HepG2 (cell line): Measurements from ENCODE around the gene CNOT8. TPM values are rescaled to one million over a fixed set of nuclear protein-coding genes. Genes with fewer than 3 reads are reported as not detected.

Experiments used
- CC2D1A ChIP-seq: sonication (generic); formaldehyde crosslinking; IDR thresholded peaks from 2 replicates; pipeline ENCODE4 v1.8.1; 2023; ENCODE audit warnings: mild to moderate bottlenecking, missing genetic modification reagents
- EHMT2 ChIP-seq: fragments of 200-600 bp; sonication (generic); IDR thresholded peaks from 2 replicates; pipeline ENCODE4 v1.7.0; 2017; ENCODE audit warnings: antibody characterized with exemption, low read depth, low read length, borderline replicate concordance
- ISL2 ChIP-seq: sonication (generic); formaldehyde crosslinking; IDR thresholded peaks from 2 replicates; pipeline ENCODE4 v1.5.0; 2020; ENCODE audit warnings: missing genetic modification reagents
- KLF15 ChIP-seq: sonication (generic); formaldehyde crosslinking; IDR thresholded peaks from 2 replicates; pipeline ENCODE4 v1.8.1; 2023; ENCODE audit warnings: borderline replicate concordance, mild to moderate bottlenecking, inconsistent platforms, missing genetic modification reagents, mixed read lengths
- MBNL3 ChIP-seq: fragments of 250-450 bp; sonication (Bioruptor Pico); conservative IDR thresholded peaks from 2 replicates; pipeline ENCODE4 v1.8.0; 2022; ENCODE audit warnings: mild to moderate bottlenecking, inconsistent platforms
- MIER3 ChIP-seq: IDR thresholded peaks from 2 replicates; pipeline ENCODE4 v1.6.1; 2016; ENCODE audit warnings: missing compliant biosample characterization, borderline replicate concordance
- MTF1 ChIP-seq: sonication (generic); formaldehyde crosslinking; IDR thresholded peaks from 2 replicates; pipeline ENCODE4 v1.5.0; 2020; ENCODE audit warnings: missing genetic modification reagents
- MXD1 ChIP-seq: sonication (generic); formaldehyde crosslinking; IDR thresholded peaks from 2 replicates; pipeline ENCODE4 v1.4.0; 2020; ENCODE audit warnings: mild to moderate bottlenecking, missing genetic modification reagents
- NFE2 ChIP-seq: sonication (generic); formaldehyde crosslinking; IDR thresholded peaks from 2 replicates; pipeline ENCODE4 v1.4.0; 2020; ENCODE audit warnings: missing genetic modification reagents
- NPAS2 ChIP-seq: sonication (generic); formaldehyde crosslinking; IDR thresholded peaks from 2 replicates; pipeline ENCODE4 v1.8.0; 2022; ENCODE audit warnings: mild to moderate bottlenecking, missing genetic modification reagents, borderline replicate concordance
- NR0B2 ChIP-seq: sonication (generic); formaldehyde crosslinking; IDR thresholded peaks from 2 replicates; pipeline ENCODE4 v1.4.0; 2020; ENCODE audit warnings: mild to moderate bottlenecking, missing genetic modification reagents
- PCBP2 ChIP-seq: fragments of 200-400 bp; formaldehyde crosslinking; optimal IDR thresholded peaks from 2 replicates; pipeline ENCODE3; 2018; ENCODE audit warnings: low read length, low read depth; ENCODE audit not compliant: poor library complexity, severe bottlenecking
- RBM22 ChIP-seq: fragments of 200-400 bp; formaldehyde crosslinking; optimal IDR thresholded peaks from 2 replicates; pipeline ENCODE3; 2017; ENCODE audit warnings: mild to moderate bottlenecking, low read length, moderate library complexity
- SPEN ChIP-seq: sonication (generic); formaldehyde crosslinking; IDR thresholded peaks from 2 replicates; pipeline ENCODE4 v1.5.1; 2020; ENCODE audit warnings: low read depth, mild to moderate bottlenecking, missing genetic modification reagents
- ZNF12 ChIP-seq: sonication (generic); formaldehyde crosslinking; IDR thresholded peaks from 2 replicates; pipeline ENCODE4 v1.5.0; 2020; ENCODE audit warnings: missing genetic modification reagents
- ZNF362 ChIP-seq: sonication (generic); formaldehyde crosslinking; IDR thresholded peaks from 2 replicates; pipeline ENCODE4 v1.4.0; 2020; ENCODE audit warnings: missing genetic modification reagents, mild to moderate bottlenecking, borderline replicate concordance
- ZNF503 ChIP-seq: sonication (generic); formaldehyde crosslinking; IDR thresholded peaks from 2 replicates; pipeline ENCODE4 v1.4.0; 2020; ENCODE audit warnings: missing genetic modification reagents
- ZNF75D ChIP-seq: sonication (generic); formaldehyde crosslinking; IDR thresholded peaks from 2 replicates; pipeline ENCODE4 v1.8.1; 2023; ENCODE audit warnings: missing genetic modification reagents, mild to moderate bottlenecking, borderline replicate concordance
- ZNF792 ChIP-seq: IDR thresholded peaks from 2 replicates; pipeline ENCODE4 v1.6.1; 2016
- ZSCAN9 ChIP-seq: IDR thresholded peaks from 2 replicates; pipeline ENCODE4 v1.6.1; 2016; ENCODE audit warnings: borderline replicate concordance
- polyA plus RNA-seq, 8 experiments: library from polyadenylated mRNA; depleted of rRNA in 3 of 8; stranded (reverse) in 7 of 8; unstranded in 1 of 8; fragments of >200 nt; fragmentation: Illumina TruSeq in 4 of 8; extraction: Trizol in 4 of 8; gene quantifications; 2 replicates each; pipeline versions ENCODE4 v1.2.1 to v1.2.3, GENCODE V29; 2011 to 2016; ENCODE audit warnings: low read depth in 4 of 8, missing spikeins in 1 of 8, mixed read lengths in 1 of 8; ENCODE audit not compliant: insufficient read depth in 1 of 8
- total RNA-seq, 5 experiments: library from RNA; depleted of rRNA; stranded (reverse); fragments of >200 nt; fragmentation: Illumina TruSeq; extraction: Trizol; gene quantifications; 2 replicates each; pipeline ENCODE4 v1.2.3, GENCODE V29; 2016; ENCODE audit warnings: low read depth in 1 of 5
- TF ChIP-seq, protein P1 (sequence below): IDR thresholded peaks from 2 replicates; pipeline ENCODE4 v1.6.1; 2016
- TF ChIP-seq, protein P2 (sequence below): sonication (generic); formaldehyde crosslinking; IDR thresholded peaks from 2 replicates; pipeline ENCODE4 v1.5.1; 2020; ENCODE audit warnings: mild to moderate bottlenecking, missing genetic modification reagents, borderline replicate concordance

Gene CNOT8
- total and polyA plus RNA-seq, 2 of the 13 experiments (the other 11 are each of a cell fraction or from before 2014, with no cell fraction given) = 37.1 to 74.9 TPM

DNA sequence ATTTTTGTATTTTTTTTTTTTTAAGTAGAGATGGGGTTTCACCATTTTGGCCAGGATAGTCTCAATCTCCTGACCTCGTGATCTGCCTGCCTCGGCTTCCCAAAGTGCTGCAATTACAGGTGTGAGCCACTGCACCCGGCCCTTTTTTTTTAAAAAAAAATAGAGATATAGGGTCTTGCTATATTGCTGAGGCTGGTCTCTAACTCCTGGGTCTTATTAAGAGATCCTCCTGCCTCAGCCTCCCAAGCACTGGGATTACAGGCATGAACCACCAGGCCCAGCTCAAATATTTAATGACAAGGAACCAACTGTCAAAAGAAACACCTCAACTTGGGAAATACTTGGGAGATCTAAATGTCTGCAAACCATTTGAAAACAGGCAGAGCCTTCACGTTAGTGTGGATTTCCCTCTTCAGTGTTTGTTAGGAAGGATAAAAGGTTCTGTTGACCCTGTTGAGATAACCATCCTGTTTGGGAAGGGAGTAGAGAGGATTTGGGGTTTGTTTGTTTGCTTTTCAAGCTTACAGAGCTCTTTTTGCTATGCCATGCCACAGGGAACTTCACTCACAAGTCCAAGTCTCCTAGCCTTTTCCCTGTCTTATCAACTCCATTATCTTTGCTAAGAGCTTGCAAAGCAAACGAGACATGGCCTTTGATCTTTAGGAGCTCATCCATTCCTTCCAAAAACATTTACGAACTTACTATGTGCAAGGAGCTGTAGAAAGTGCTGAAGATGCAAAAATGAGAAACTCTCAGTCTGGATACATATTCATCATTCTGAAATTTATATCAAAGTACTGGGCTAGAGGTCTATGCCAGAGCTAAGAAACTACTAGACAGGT is 15.5 kb upstream of the CNOT8 start (continued):
- no peak; the same call in 1 of the 2 replicates for TF ChIP-seq ZNF362 (CRISPR knock-in tag)
- TF ChIP-seq, protein P1, sequence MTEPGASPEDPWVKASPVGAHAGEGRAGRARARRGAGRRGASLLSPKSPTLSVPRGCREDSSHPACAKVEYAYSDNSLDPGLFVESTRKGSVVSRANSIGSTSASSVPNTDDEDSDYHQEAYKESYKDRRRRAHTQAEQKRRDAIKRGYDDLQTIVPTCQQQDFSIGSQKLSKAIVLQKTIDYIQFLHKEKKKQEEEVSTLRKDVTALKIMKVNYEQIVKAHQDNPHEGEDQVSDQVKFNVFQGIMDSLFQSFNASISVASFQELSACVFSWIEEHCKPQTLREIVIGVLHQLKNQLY (CRISPR knock-in tag) = peak; percentile 86
- no peak for TF ChIP-seq NR0B2 (CRISPR knock-in tag)
- peak; percentile 99 for TF ChIP-seq ISL2 (CRISPR knock-in tag)
- TF ChIP-seq MBNL3 = no peak
- TF ChIP-seq ZNF12 (CRISPR knock-in tag) = no peak
- no peak for TF ChIP-seq NPAS2
- no peak for TF ChIP-seq CC2D1A (CRISPR knock-in tag)
- no peak for TF ChIP-seq EHMT2
- TF ChIP-seq NFE2 (CRISPR knock-in tag) = no peak
- peak; percentile 51; the same call in 1 of the 2 replicates for TF ChIP-seq ZSCAN9 (CRISPR knock-in tag)
- TF ChIP-seq SPEN = no peak; the same call in 1 of the 2 replicates
- TF ChIP-seq PCBP2 = no peak
- TF ChIP-seq RBM22 = no peak
- TF ChIP-seq KLF15 = no peak
- TF ChIP-seq MXD1 = no peak
- TF ChIP-seq, protein P2, sequence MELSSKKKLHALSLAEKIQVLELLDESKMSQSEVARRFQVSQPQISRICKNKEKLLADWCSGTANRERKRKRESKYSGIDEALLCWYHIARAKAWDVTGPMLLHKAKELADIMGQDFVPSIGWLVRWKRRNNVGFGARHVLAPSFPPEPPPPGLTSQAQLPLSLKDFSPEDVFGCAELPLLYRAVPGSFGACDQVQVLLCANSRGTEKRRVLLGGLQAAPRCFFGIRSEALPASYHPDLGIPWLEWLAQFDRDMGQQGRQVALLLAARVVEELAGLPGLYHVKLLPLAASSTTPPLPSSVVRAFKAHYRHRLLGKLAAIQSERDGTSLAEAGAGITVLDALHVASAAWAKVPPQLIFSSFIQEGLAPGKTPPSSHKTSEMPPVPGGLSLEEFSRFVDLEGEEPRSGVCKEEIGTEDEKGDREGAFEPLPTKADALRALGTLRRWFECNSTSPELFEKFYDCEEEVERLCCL (CRISPR knock-in tag) = no peak
- peak; percentile 90; the same call in 1 of the 2 replicates for TF ChIP-seq MIER3 (CRISPR knock-in tag)
- TF ChIP-seq ZNF503 = peak; percentile 98
- TF ChIP-seq MTF1 (CRISPR knock-in tag) = no peak
- peak; percentile 77; the same call in 1 of the 2 replicates for TF ChIP-seq ZNF792 (CRISPR knock-in tag)
- no peak for TF ChIP-seq ZNF75D (CRISPR knock-in tag)
